KMS-11 (cell line): ENCODE data around the gene COMMD10.

Experiments used
- H2AFZ ChIP-seq: fragments of 200-600 bp; sonication (generic); 2 replicates; pipeline ENCODE4 v1.6.1; 2016; ENCODE audit warnings: antibody characterized with exemption, mixed run types, low read depth
- H3K27ac ChIP-seq: fragments of 200-600 bp; sonication (generic); 2 replicates; pipeline ENCODE4 v1.6.1; 2016; ENCODE audit warnings: mild to moderate bottlenecking, mixed run types
- H3K27me3 ChIP-seq: fragments of 200-600 bp; sonication (generic); 2 replicates; pipeline ENCODE4 v1.6.1; 2017; ENCODE audit warnings: mild to moderate bottlenecking, low read depth, mixed run types, moderate library complexity; ENCODE audit not compliant: insufficient read depth
- H3K36me3 ChIP-seq: fragments of 200-600 bp; sonication (generic); 2 replicates; pipeline ENCODE4 v1.6.1; 2017; ENCODE audit warnings: mild to moderate bottlenecking, mixed run types; ENCODE audit not compliant: insufficient read depth
- H3K4me1 ChIP-seq: fragments of 200-600 bp; sonication (generic); 2 replicates; pipeline ENCODE4 v1.6.1; 2016; ENCODE audit warnings: mild to moderate bottlenecking, low read depth, mixed run types; ENCODE audit not compliant: poor library complexity, severe bottlenecking
- H3K4me2 ChIP-seq: fragments of 200-600 bp; sonication (generic); 2 replicates; pipeline ENCODE4 v1.7.0; 2016; ENCODE audit warnings: mild to moderate bottlenecking, mixed run types
- H3K4me3 ChIP-seq: fragments of 200-600 bp; sonication (generic); IDR thresholded peaks from 2 replicates; pipeline ENCODE4 v1.6.1; 2017; ENCODE audit warnings: low read depth, low read length, mixed read lengths; ENCODE audit not compliant: insufficient read depth
- H3K79me2 ChIP-seq: fragments of 200-600 bp; sonication (generic); 2 replicates; pipeline ENCODE4 v1.6.1; 2016; ENCODE audit warnings: low read depth, mixed run types; ENCODE audit not compliant: insufficient read depth
- H3K9ac ChIP-seq: fragments of 200-600 bp; sonication (generic); 2 replicates; pipeline ENCODE4 v1.6.1; 2016; ENCODE audit warnings: mild to moderate bottlenecking, mixed run types
- H4K20me1 ChIP-seq: fragments of 200-600 bp; sonication (generic); 2 replicates; pipeline ENCODE4 v1.6.1; 2016; ENCODE audit warnings: mild to moderate bottlenecking, mixed run types; ENCODE audit not compliant: insufficient read depth
- CTCF ChIP-seq: fragments of 200-600 bp; sonication (generic); conservative IDR thresholded peaks from 2 replicates; pipeline ENCODE4 v1.6.1; 2017; ENCODE audit warnings: low read depth, mild to moderate bottlenecking, antibody characterized with exemption, low read length, moderate library complexity, mixed read lengths

COMMD10 gene

GRCh38 chr5:116209166-116209565 is 124.3 kb downstream of the COMMD10 start:
- Histone ChIP-seq H3K4me2 (no peak overlapping the region), H3K4me1 (no peaks in the 10 kb centered on the region), H3K36me3 (no peaks in the 10 kb centered on the region), H3K9ac (no peak overlapping the region), H3K79me2 (no peaks in the 10 kb centered on the region), H3K27me3 (no peaks in the 10 kb centered on the region), H3K27ac (no peak overlapping the region), H2AFZ (no peak overlapping the region), H4K20me1 (no peaks in the 10 kb centered on the region), H3K4me3 (no peak overlapping the region)
- no peak for TF ChIP-seq CTCF

- Histone ChIP-seq H3K4me3 (no peak overlapping the region), H4K20me1 (no peaks in the 10 kb centered on the region), H3K4me2 (no peak overlapping the region), H3K4me1 (no peaks in the 10 kb centered on the region), H3K79me2 (no peaks in the 10 kb centered on the region), H3K27ac (no peak overlapping the region), H3K9ac (no peak overlapping the region), H2AFZ (no peak overlapping the region), H3K27me3 (no peaks in the 10 kb centered on the region), H3K36me3 (no peaks in the 10 kb centered on the region)
- no peak for TF ChIP-seq CTCF
Measured at GRCh38 chr5:116212225-116212624, 127.4 kb downstream of the COMMD10 start.

- Histone ChIP-seq H3K9ac (no peak overlapping the region), H2AFZ (no peak overlapping the region), H3K27ac (no peak overlapping the region), H4K20me1 (no peaks in the 10 kb centered on the region), H3K4me2 (no peak overlapping the region), H3K27me3 (no peaks in the 10 kb centered on the region), H3K79me2 (no peaks in the 10 kb centered on the region), H3K36me3 (no peaks in the 10 kb centered on the region), H3K4me1 (no peaks in the 10 kb centered on the region), H3K4me3 (no peak overlapping the region)
- no peak for TF ChIP-seq CTCF
Measured at GRCh38 chr5:116216246-116216645, 131.4 kb downstream of the COMMD10 start.

- H3K4me1 ChIP-seq: peaks cover 4% of the 10 kb centered on the region
- no peak overlapping the region for H3K4me2 ChIP-seq
- H3K36me3 ChIP-seq: no peaks in the 10 kb centered on the region
- no peak overlapping the region for H2AFZ ChIP-seq
- no peaks in the 10 kb centered on the region for H3K27me3 ChIP-seq
- H3K27ac ChIP-seq: no peak overlapping the region
- no peak overlapping the region for H3K9ac ChIP-seq
- H4K20me1 ChIP-seq: no peaks in the 10 kb centered on the region
- H3K4me3 ChIP-seq: no peak overlapping the region
- no peaks in the 10 kb centered on the region for H3K79me2 ChIP-seq
- TF ChIP-seq CTCF: no peak
Measured at GRCh38 chr5:116225281-116225922, 140.6 kb downstream of the COMMD10 start.
